Keratinocyte (primary cell): ENCODE results near the gene KYNU.

Experiments used
- CTCF ChIP-seq, 3 experiments: IDR thresholded peaks in 1 of 3; conservative IDR thresholded peaks in 1 of 3; optimal IDR thresholded peaks in 1 of 3; 2 replicates in 2 of 3; 3 replicates in 1 of 3; pipeline versions ENCODE3 to v1.5.1; 2011; ENCODE audit warnings: low read length in 3 of 3, mild to moderate bottlenecking in 3 of 3, moderate library complexity in 2 of 3, control low read depth in 1 of 3, inconsistent platforms in 1 of 3; ENCODE audit not compliant: insufficient read depth in 2 of 3; ENCODE audit errors: extremely low read depth in 1 of 3
- EZH2 ChIP-seq: IDR thresholded peaks from one replicate; pipeline ENCODE4 v1.6.1; 2012; ENCODE audit warnings: inconsistent platforms, mild to moderate bottlenecking, low read length, moderate library complexity

- TF ChIP-seq CTCF (optimal IDR thresholded peaks at IDR 0.05 in 1 of 3, IDR thresholded peaks at IDR 0.05 in 1 of 3, conservative IDR thresholded peaks at IDR 0.05 in 1 of 3; ENCODE audit: extremely low read depth in 1 of 3, insufficient read depth in 2 of 3, low read length in 3 of 3) (no peak), EZH2 (no peak)
These were observed 179.1 kb downstream of the KYNU start for GRCh38 chr2:143056550-143056949.
